Fibroblast of pulmonary artery (primary cell): ENCODE data around the gene IL17B.

Source experiments
- DNase-seq: peaks from one replicate; pipeline ENCODE4 v3.0.0-alpha.2; 2010; ENCODE audit warnings: low read depth
- H3K4me3 ChIP-seq: replicated peaks from 2 replicates; pipeline ENCODE4 v1.5.1; 2011; ENCODE audit warnings: low read depth, mild to moderate bottlenecking, control low read depth, low read length, moderate library complexity
- CTCF ChIP-seq: IDR thresholded peaks from 2 replicates; pipeline ENCODE4 v1.5.1; 2011; ENCODE audit warnings: mild to moderate bottlenecking, control low read depth, low read length, inconsistent platforms; ENCODE audit errors: missing control alignments

The IL17B gene

GRCh38 chr5:149364719-149365118 lies 14.4 kb downstream of the IL17B start:
- H3K4me3 ChIP-seq, result no peak overlapping the region
- DNase-seq, result no peak
- TF ChIP-seq CTCF, result no peak

GRCh38 chr5:149363936-149364335 lies 15.2 kb downstream of the IL17B start:
- DNase-seq, result no peak
- no peak overlapping the region for H3K4me3 ChIP-seq
- no peak for TF ChIP-seq CTCF

- DNase-seq, result no peak
- H3K4me3 ChIP-seq, result no peak overlapping the region
- no peak for TF ChIP-seq CTCF
These were observed 15.7 kb downstream of the IL17B start for GRCh38 chr5:149363358-149363757.

GRCh38 chr5:149362541-149362940 lies 16.6 kb downstream of the IL17B start:
- no peak for TF ChIP-seq CTCF
- H3K4me3 ChIP-seq, result no peak overlapping the region
- DNase-seq, result no peak

GRCh38 chr5:149360272-149360671 lies 18.8 kb downstream of the IL17B start:
- no peak overlapping the region for H3K4me3 ChIP-seq
- DNase-seq, result no peak
- no peak for TF ChIP-seq CTCF

GRCh38 chr5:149358868-149359495 lies 20.1 kb downstream of the IL17B start:
- DNase-seq, result no peak
- peak overlapping the region; percentile 75 for H3K4me3 ChIP-seq
- no peak for TF ChIP-seq CTCF

GRCh38 chr5:149358294-149358651 lies 20.8 kb downstream of the IL17B start:
- no peak for DNase-seq
- TF ChIP-seq CTCF, result no peak
- peak overlapping the region; percentile 75 for H3K4me3 ChIP-seq
